Measurements from ENCODE around the gene SFRP2.

Gene SFRP2

GRCh38 chr4:153809916-153810810 lies 21.3 kb upstream of the SFRP2 start:
- TF ChIP-seq REST (IDR thresholded peaks at IDR 0.05; ENCODE audit: insufficient read depth in 1 of 2, low read depth in 2 of 2, low read length in 2 of 2), result no peak
- TF ChIP-seq POLR2AphosphoS5 (IDR thresholded peaks at IDR 0.05; ENCODE audit: low read depth, low read length), result no peak

- no peak for TF ChIP-seq POLR2AphosphoS5 (IDR thresholded peaks at IDR 0.05; ENCODE audit: low read depth, low read length)
- no peak for TF ChIP-seq REST (IDR thresholded peaks at IDR 0.05; ENCODE audit: insufficient read depth in 1 of 2, low read depth in 2 of 2, low read length in 2 of 2)
- TF ChIP-seq FOXP2 (optimal IDR thresholded peaks at IDR 0.05; ENCODE audit: borderline replicate concordance, extremely low read depth, extremely low read length, insufficient read depth), result no peak
- no peak for TF ChIP-seq SIN3A (IDR thresholded peaks at IDR 0.05; ENCODE audit: borderline replicate concordance, insufficient read depth, low read length)
- TF ChIP-seq TAF1 (IDR thresholded peaks at IDR 0.05; ENCODE audit: borderline replicate concordance, insufficient read depth, low read length), result no peak
Measured at GRCh38 chr4:153809307-153809706, 20.4 kb upstream of the SFRP2 start.

GRCh38 chr4:153808175-153808574 lies 19.3 kb upstream of the SFRP2 start:
- no peak for TF ChIP-seq TAF1 (IDR thresholded peaks at IDR 0.05; ENCODE audit: borderline replicate concordance, insufficient read depth, low read length)
- no peak for TF ChIP-seq FOXP2 (optimal IDR thresholded peaks at IDR 0.05; ENCODE audit: borderline replicate concordance, extremely low read depth, extremely low read length, insufficient read depth)
- no peak for TF ChIP-seq POLR2AphosphoS5 (IDR thresholded peaks at IDR 0.05; ENCODE audit: low read depth, low read length)
- no peak for TF ChIP-seq SIN3A (IDR thresholded peaks at IDR 0.05; ENCODE audit: borderline replicate concordance, insufficient read depth, low read length)
- TF ChIP-seq REST (IDR thresholded peaks at IDR 0.05; ENCODE audit: insufficient read depth in 1 of 2, low read depth in 2 of 2, low read length in 2 of 2), result no peak

- TF ChIP-seq FOXP2 (optimal IDR thresholded peaks at IDR 0.05; ENCODE audit: borderline replicate concordance, extremely low read depth, extremely low read length, insufficient read depth), result no peak
- TF ChIP-seq POLR2AphosphoS5 (IDR thresholded peaks at IDR 0.05; ENCODE audit: low read depth, low read length), result no peak
- TF ChIP-seq SIN3A (IDR thresholded peaks at IDR 0.05; ENCODE audit: borderline replicate concordance, insufficient read depth, low read length), result no peak
- TF ChIP-seq REST (IDR thresholded peaks at IDR 0.05; ENCODE audit: insufficient read depth in 1 of 2, low read depth in 2 of 2, low read length in 2 of 2), result no peak
Measured at GRCh38 chr4:153806073-153806472, 17.2 kb upstream of the SFRP2 start.

GRCh38 chr4:153804722-153805121 lies 15.8 kb upstream of the SFRP2 start:
- TF ChIP-seq REST (IDR thresholded peaks at IDR 0.05; ENCODE audit: insufficient read depth in 1 of 2, low read depth in 2 of 2, low read length in 2 of 2) (no peak), SIN3A (IDR thresholded peaks at IDR 0.05; ENCODE audit: borderline replicate concordance, insufficient read depth, low read length) (no peak), FOXP2 (optimal IDR thresholded peaks at IDR 0.05; ENCODE audit: borderline replicate concordance, extremely low read depth, extremely low read length, insufficient read depth) (no peak), POLR2AphosphoS5 (IDR thresholded peaks at IDR 0.05; ENCODE audit: low read depth, low read length) (no peak), TAF1 (IDR thresholded peaks at IDR 0.05; ENCODE audit: borderline replicate concordance, insufficient read depth, low read length) (no peak)

All from PFSK-1 (cell line).